IMR-90 (cell line): ENCODE results near the gene KIAA0232. TPM values are rescaled to one million over a fixed set of nuclear protein-coding genes. Genes with fewer than 3 reads are reported as not detected.

Experiments
- ATAC-seq: fragments of 200-7000 bp; cut with Tn5 transposase; 2 replicates; pipeline ENCODE4 v1.9.1; 2020; ENCODE audit warnings: low read depth, mild to moderate bottlenecking, moderate library complexity
- BruUV-seq: library from RNA; stranded (reverse); fragments of 400-500 nt; replicated peaks from 2 replicates; lab custom pipeline; 2021; lab: Mats Ljungman, UMichigan
- CTCF ChIA-PET: fragments of 300-600 bp; formaldehyde crosslinking; extraction: SDS; loops from one replicate; lab custom pipeline; 2021; ENCODE audit warnings: antibody characterized with exemption; lab: Yijun Ruan, JAX
- POLR2A ChIA-PET: fragments of 300-600 bp; sonication (Branson Sonifier 250); formaldehyde crosslinking; loops from one replicate; lab custom pipeline; 2022; ENCODE audit warnings: antibody characterized with exemption; ENCODE audit not compliant: unreplicated experiment; lab: Charles Lee
- DNase-seq: peaks from one replicate; pipeline ENCODE4 v3.0.0; 2013
- H2AFZ ChIP-seq: replicated peaks from 2 replicates; pipeline ENCODE3; 2013; ENCODE audit warnings: low read length, mild to moderate bottlenecking; ENCODE audit not compliant: poor library complexity
- H2AK5ac ChIP-seq: 2 replicates; pipeline ENCODE4 v1.6.1; 2013; ENCODE audit warnings: low read depth, low read length, inconsistent platforms
- H2AK9ac ChIP-seq: replicated peaks from 2 replicates; pipeline ENCODE3; 2013; ENCODE audit warnings: mild to moderate bottlenecking, low read depth, low read length, moderate library complexity; ENCODE audit not compliant: poor library complexity
- H2BK120ac ChIP-seq: 2 replicates; pipeline ENCODE4 v1.6.1; 2013; ENCODE audit warnings: low read depth, low read length, inconsistent platforms
- H2BK15ac ChIP-seq: 3 replicates; pipeline ENCODE4 v1.6.1; 2013; ENCODE audit warnings: low read depth, low read length, inconsistent platforms
- H2BK20ac ChIP-seq: 2 replicates; pipeline ENCODE4 v1.6.1; 2013; ENCODE audit warnings: low read depth, mild to moderate bottlenecking, inconsistent platforms, low read length, moderate library complexity
- H2BK5ac ChIP-seq: 2 replicates; pipeline ENCODE4 v1.6.1; 2013; ENCODE audit warnings: mild to moderate bottlenecking, low read depth, low read length, inconsistent platforms; ENCODE audit not compliant: poor library complexity, severe bottlenecking
- H3K14ac ChIP-seq: replicated peaks from 2 replicates; pipeline ENCODE4 v1.6.1; 2013; ENCODE audit warnings: low read depth, low read length, inconsistent platforms
- H3K18ac ChIP-seq: 2 replicates; pipeline ENCODE4 v1.6.1; 2013; ENCODE audit warnings: low read depth, low read length, control low read depth
- H3K23ac ChIP-seq: 2 replicates; pipeline ENCODE4 v1.6.1; 2013; ENCODE audit warnings: low read depth, low read length, inconsistent platforms
- H3K27ac ChIP-seq: 2 replicates; pipeline ENCODE4 v1.5.1; 2013; ENCODE audit warnings: mild to moderate bottlenecking, control low read depth, low read length; ENCODE audit not compliant: insufficient read depth
- H3K27me3 ChIP-seq: 2 replicates; pipeline ENCODE4 v1.6.1; 2013; ENCODE audit warnings: low read length; ENCODE audit not compliant: control insufficient read depth, insufficient read depth
- H3K36me3 ChIP-seq: 2 replicates; pipeline ENCODE4 v1.6.1; 2013; ENCODE audit warnings: low read length, mixed read lengths; ENCODE audit not compliant: control insufficient read depth, insufficient read depth
- H3K4ac ChIP-seq: 2 replicates; pipeline ENCODE4 v1.6.1; 2013; ENCODE audit warnings: low read depth, low read length, inconsistent platforms
- H3K4me1 ChIP-seq: 2 replicates; pipeline ENCODE4 v1.6.1; 2013; ENCODE audit warnings: low read length, mixed read lengths; ENCODE audit not compliant: control insufficient read depth, insufficient read depth
- H3K4me2 ChIP-seq: 2 replicates; pipeline ENCODE4 v1.6.1; 2013; ENCODE audit warnings: low read depth, mild to moderate bottlenecking, control low read depth, low read length, moderate library complexity
- H3K4me3 ChIP-seq: 2 replicates; pipeline ENCODE4 v1.5.1; 2013; ENCODE audit warnings: low read depth, mild to moderate bottlenecking, control low read depth, low read length, moderate library complexity; ENCODE audit not compliant: insufficient read depth
- H3K56ac ChIP-seq: 2 replicates; pipeline ENCODE4 v1.6.1; 2013; ENCODE audit warnings: low read length, inconsistent platforms; ENCODE audit not compliant: insufficient read depth; ENCODE audit errors: extremely low read depth
- H3K79me1 ChIP-seq, 2 experiments: 2 replicates each; pipeline ENCODE4 v1.6.1; 2013; ENCODE audit warnings: low read length in 2 of 2, inconsistent platforms in 1 of 2, low read depth in 1 of 2
- H3K9ac ChIP-seq: 2 replicates; pipeline ENCODE4 v1.6.1; 2013; ENCODE audit warnings: low read depth, low read length, control low read depth
- H3K9me1 ChIP-seq: 2 replicates; pipeline ENCODE4 v1.6.1; 2013; ENCODE audit warnings: low read length, inconsistent platforms; ENCODE audit not compliant: insufficient read depth
- H3K9me3 ChIP-seq: 2 replicates; pipeline ENCODE4 v1.6.1; 2013; ENCODE audit warnings: low read length; ENCODE audit not compliant: control insufficient read depth, insufficient read depth
- H4K20me1 ChIP-seq: 2 replicates; pipeline ENCODE4 v1.6.1; 2013; ENCODE audit warnings: low read length, inconsistent platforms; ENCODE audit not compliant: insufficient read depth
- H4K5ac ChIP-seq: 2 replicates; pipeline ENCODE4 v1.6.1; 2013; ENCODE audit warnings: mild to moderate bottlenecking, low read depth, low read length, control low read depth
- H4K8ac ChIP-seq, 2 experiments: 2 replicates each; pipeline ENCODE4 v1.6.1; 2013; ENCODE audit warnings: low read depth in 2 of 2, low read length in 2 of 2, control low read depth in 1 of 2, inconsistent platforms in 1 of 2
- H4K91ac ChIP-seq: 2 replicates; pipeline ENCODE4 v1.6.1; 2013; ENCODE audit warnings: low read depth, low read length, inconsistent platforms; ENCODE audit not compliant: insufficient read depth
- BHLHE40 ChIP-seq: fragments of 150-350 bp; IDR thresholded peaks from 2 replicates; pipeline ENCODE4 v1.6.1; 2016; ENCODE audit warnings: mild to moderate bottlenecking, low read depth, low read length
- ELK1 ChIP-seq: fragments of 150-350 bp; IDR thresholded peaks from 2 replicates; pipeline ENCODE4 v1.6.1; 2016; ENCODE audit warnings: low read depth, mild to moderate bottlenecking, low read length, moderate library complexity, borderline replicate concordance
- MAZ ChIP-seq: IDR thresholded peaks from 2 replicates; pipeline ENCODE4 v1.6.1; 2012; ENCODE audit warnings: low read depth, mild to moderate bottlenecking, low read length, improper control_type of control experiment, moderate library complexity, borderline replicate concordance
- MXI1 ChIP-seq: IDR thresholded peaks from 2 replicates; pipeline ENCODE4 v1.6.1; 2012; ENCODE audit warnings: low read depth, mild to moderate bottlenecking, low read length, moderate library complexity, borderline replicate concordance
- RCOR1 ChIP-seq: IDR thresholded peaks from 2 replicates; pipeline ENCODE4 v1.6.1; 2012; ENCODE audit warnings: mild to moderate bottlenecking, low read length, improper control_type of control experiment; ENCODE audit not compliant: insufficient replicate concordance
- RFX5 ChIP-seq: IDR thresholded peaks from 2 replicates; pipeline ENCODE4 v1.8.0; 2012; ENCODE audit warnings: low read depth, mild to moderate bottlenecking, low read length, moderate library complexity
- SMC3 ChIP-seq: fragments of 150-350 bp; IDR thresholded peaks from 2 replicates; pipeline ENCODE4 v1.6.1; 2016; ENCODE audit warnings: low read depth, mild to moderate bottlenecking, antibody characterized with exemption, low read length, moderate library complexity
- WGBS, 2 experiments: methylation state at CpG; one replicate each; pipeline versions ENCODE4 v1.1.5 to v1.1.7; 2013; ENCODE audit warnings: missing lambda C conversion rate in 2 of 2; ENCODE audit not compliant: insufficient read length in 1 of 2; ENCODE audit errors: extremely low coverage in 2 of 2; 5-methylcytosine and 5-hydroxymethylcytosine counted together
- dilution Hi-C: fragments of 300-500 bp; cut with HindIII; formaldehyde crosslinking; loops from one replicate; pipeline ENCODE4 v1.14.3; 2018; ENCODE audit warnings: low sequenced_read_pairs; ENCODE audit not compliant: unreplicated experiment
- in situ Hi-C: fragments of 300-500 bp; cut with MboI; formaldehyde crosslinking; loops from 3 replicates; pipeline ENCODE4 v1.14.3; 2019; ENCODE audit warnings: low sequenced_read_pairs, inconsistent platforms, mixed read lengths
- intact Hi-C: fragments of 100-400 bp; cut with micrococcal nuclease; formaldehyde crosslinking; loops from 2 replicates; pipeline ENCODE4 v1.10.0; 2022
- polyA plus RNA-seq, 3 experiments: library from polyadenylated mRNA; depleted of rRNA; stranded (reverse); fragments of >200 nt; gene quantifications; 2 replicates each; pipeline ENCODE4 v1.2.3, GENCODE V29; 2012; ENCODE audit warnings: low replicate concordance in 1 of 3
- total RNA-seq: library from RNA; depleted of rRNA; stranded (reverse); fragments of >200 nt; gene quantifications from 2 replicates; pipeline ENCODE4 v1.2.3, GENCODE V29; 2012

KIAA0232 gene
- total and polyA plus RNA-seq, 2 of the 4 experiments (the other 2 are of a cell fraction), result 6.8 to 19.5 TPM

- no peak overlapping the region for H2BK120ac ChIP-seq
- peaks cover 22% of the 10 kb centered on the region for H3K36me3 ChIP-seq
- H2AK9ac ChIP-seq, result peak overlapping the region; percentile 29
- intact Hi-C loops, result no loop called here
- no peak for TF ChIP-seq RFX5
- no peak for TF ChIP-seq MAZ
- no peak for TF ChIP-seq BHLHE40
- no peak for TF ChIP-seq RCOR1
- TF ChIP-seq SMC3, result no peak
- no peak for TF ChIP-seq ELK1
- TF ChIP-seq MXI1, result no peak
- no peak overlapping the region for H3K56ac ChIP-seq
- H2BK20ac ChIP-seq, result no peak overlapping the region
- DNase-seq, result peak; percentile 15
- no peak overlapping the region for H4K8ac ChIP-seq
- peaks cover 0 to 13% of the 10 kb centered on the region in 2 experiments; a peak in 2 of 4 replicates for H3K79me1 ChIP-seq
- H4K91ac ChIP-seq, result no peak overlapping the region; the same call in 1 of the 2 replicates
- no TSS peak for BruUV-seq
- H2AFZ ChIP-seq, result no peak overlapping the region
- peak overlapping the region; percentile 21 for H2BK5ac ChIP-seq
- no peak overlapping the region for H3K9ac ChIP-seq
- no peaks in the 10 kb centered on the region for H3K9me3 ChIP-seq
- ChIA-PET CTCF (interaction anchor here (0.6 to 1.0 kb wide), 3 partner anchors 187 to 552 kb away, joined by 3 to 4 read pairs (median 3); no protein-coding TSS in a partner anchor), POLR2A (interaction anchor here (0.5 kb wide), 1 partner anchor 167 kb away, joined by 3 read pairs; no protein-coding TSS in a partner anchor)
- 43% methylated on average over 1 of the region's 3 CpGs; no CpG with 5 or more reads in 1 of the 2 experiments for WGBS, 2 experiments
- H3K23ac ChIP-seq, result no peak overlapping the region
- H3K4me1 ChIP-seq, result peaks cover 8% of the 10 kb centered on the region
- in situ Hi-C loops, result no loop called here
- H3K27me3 ChIP-seq, result no peaks in the 10 kb centered on the region
- no peak overlapping the region for H3K14ac ChIP-seq
- no peaks in the 10 kb centered on the region for H4K20me1 ChIP-seq
- H4K5ac ChIP-seq, result peak overlapping the region; percentile 24; the same call in 1 of the 2 replicates
- peak; percentile 10; the same call in 1 of the 2 replicates for ATAC-seq
- no peak overlapping the region for H3K27ac ChIP-seq
- peaks cover 8% of the 10 kb centered on the region; the same call in 1 of the 2 replicates for H3K9me1 ChIP-seq
- H3K4me3 ChIP-seq, result no peak overlapping the region
- no peak overlapping the region; the same call in 1 of the 2 replicates for H2AK5ac ChIP-seq
- H3K4ac ChIP-seq, result 0 out of 2 replicates have a peak overlapping the region, but pooled peaks have one; percentile 16
- H2BK15ac ChIP-seq, result no peak overlapping the region
- H3K18ac ChIP-seq, result no peak overlapping the region
- no peak overlapping the region for H3K4me2 ChIP-seq
- dilution Hi-C loops, result no loop called here
These were observed 101.9 kb downstream of the KIAA0232 start for GRCh38 chr4:6884341-6884870.
